ENCODE data around the gene SP8.

GRCh38 chr7:20826243-20826642 lies 39.6 kb upstream of the SP8 start:
- TF ChIP-seq, protein P1, sequence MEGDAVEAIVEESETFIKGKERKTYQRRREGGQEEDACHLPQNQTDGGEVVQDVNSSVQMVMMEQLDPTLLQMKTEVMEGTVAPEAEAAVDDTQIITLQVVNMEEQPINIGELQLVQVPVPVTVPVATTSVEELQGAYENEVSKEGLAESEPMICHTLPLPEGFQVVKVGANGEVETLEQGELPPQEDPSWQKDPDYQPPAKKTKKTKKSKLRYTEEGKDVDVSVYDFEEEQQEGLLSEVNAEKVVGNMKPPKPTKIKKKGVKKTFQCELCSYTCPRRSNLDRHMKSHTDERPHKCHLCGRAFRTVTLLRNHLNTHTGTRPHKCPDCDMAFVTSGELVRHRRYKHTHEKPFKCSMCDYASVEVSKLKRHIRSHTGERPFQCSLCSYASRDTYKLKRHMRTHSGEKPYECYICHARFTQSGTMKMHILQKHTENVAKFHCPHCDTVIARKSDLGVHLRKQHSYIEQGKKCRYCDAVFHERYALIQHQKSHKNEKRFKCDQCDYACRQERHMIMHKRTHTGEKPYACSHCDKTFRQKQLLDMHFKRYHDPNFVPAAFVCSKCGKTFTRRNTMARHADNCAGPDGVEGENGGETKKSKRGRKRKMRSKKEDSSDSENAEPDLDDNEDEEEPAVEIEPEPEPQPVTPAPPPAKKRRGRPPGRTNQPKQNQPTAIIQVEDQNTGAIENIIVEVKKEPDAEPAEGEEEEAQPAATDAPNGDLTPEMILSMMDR (IDR thresholded peaks at IDR 0.05): no peak
- no peak for TF ChIP-seq POLR2A (IDR thresholded peaks at IDR 0.05)

Measured in testis (tissue), 2 donors.